Heart left ventricle (tissue), 16 donors: Measurements from ENCODE around the gene GLE1. TPM values are rescaled to one million over a fixed set of nuclear protein-coding genes. Genes with fewer than 3 reads are reported as not detected.
A peak's percentile ranks its signal among the peaks of the same experiment; 100 is the strongest.

Source experiments
- ATAC-seq, 4 donors: fragments of 200-7000 bp; cut with Tn5 transposase; one replicate each; pipeline ENCODE4 v1.9.1; 2020 to 2022; ENCODE audit warnings: moderate library complexity in 4 of 4, mild to moderate bottlenecking in 3 of 4, moderate number of reproducible peaks in 1 of 4
- DNase-seq, 5 donors: peaks; one replicate each; pipeline ENCODE4 v3.0.0-alpha.2; 2020
- H3K27ac ChIP-seq, 12 donors: fragments of 200-600 bp; sonication (generic) in 4 of 12; one replicate each; pipeline versions ENCODE4 v1.5.0 to v1.8.0; 2016 to 2022; ENCODE audit warnings: mild to moderate bottlenecking in 2 of 12
- H3K27me3 ChIP-seq, 9 donors: fragments of 200-600 bp; sonication (generic) in 2 of 9; one replicate each; pipeline versions ENCODE4 v1.5.1 to v1.8.0; 2016 to 2022; ENCODE audit warnings: mild to moderate bottlenecking in 3 of 9
- H3K36me3 ChIP-seq, 9 donors: fragments of 200-600 bp; sonication (generic) in 2 of 9; one replicate each; pipeline versions ENCODE4 v1.5.0 to v1.8.0; 2018 to 2022; ENCODE audit warnings: mild to moderate bottlenecking in 2 of 9
- H3K4me1 ChIP-seq, 12 donors: fragments of 200-600 bp; sonication (generic) in 4 of 12; one replicate each; pipeline versions ENCODE4 v1.5.0 to v1.8.0; 2016 to 2022; ENCODE audit warnings: mild to moderate bottlenecking in 3 of 12
- H3K4me3 ChIP-seq, 12 donors: fragments of 200-600 bp; sonication (generic) in 4 of 12; one replicate each; pipeline versions ENCODE4 v1.5.0 to v1.8.0; 2017 to 2022; ENCODE audit warnings: mild to moderate bottlenecking in 9 of 12, moderate library complexity in 4 of 12
- H3K9me3 ChIP-seq, 12 donors: fragments of 200-600 bp; sonication (generic) in 4 of 12; one replicate each; pipeline versions ENCODE4 v1.5.0 to v1.8.0; 2016 to 2022; ENCODE audit warnings: mild to moderate bottlenecking in 1 of 12
- CTCF ChIP-seq, 12 donors: fragments of 200-600 bp; sonication (generic) in 4 of 12; IDR thresholded peaks; one replicate each; pipeline versions ENCODE4 v1.5.0 to v1.8.0; 2018 to 2022; ENCODE audit warnings: antibody characterized with exemption in 12 of 12, mild to moderate bottlenecking in 5 of 12
- POLR2A ChIP-seq, 2 donors: fragments of 450-650 bp; IDR thresholded peaks; one replicate each; pipeline ENCODE4 v1.6.1; 2017; ENCODE audit warnings: antibody characterized with exemption in 2 of 2, mild to moderate bottlenecking in 2 of 2, moderate library complexity in 2 of 2
- WGBS, 4 donors: extraction: QIAGEN DNeasy Blood & Tissue Kit in 2 of 4; methylation state at CpG; one replicate each; pipeline versions ENCODE4 v1.1.5 to v1.1.7; 2013 to 2018; 5-methylcytosine and 5-hydroxymethylcytosine counted together
- intact Hi-C, 10 donors: fragments of 100-400 bp; cut with DNase I; formaldehyde crosslinking; loops; one replicate each; pipeline versions ENCODE4 v1.11.1 to v1.14.2; 2022
- polyA plus RNA-seq, 2 donors: library from polyadenylated mRNA; stranded (reverse); fragments of 200-250 nt; gene quantifications; one replicate each; pipeline ENCODE4 v1.2.3, GENCODE V29; 2013
- total RNA-seq, 9 donors: library from RNA; depleted of rRNA in 2 of 9; stranded (reverse); fragments of >200 nt in 2 of 9; fragmentation: NEBNext Ultra II Directional in 3 of 9; extraction: Animal tissue kit (Norgen Biotek cat#: 25700) in 3 of 9; gene quantifications; one replicate each; pipeline versions ENCODE4 v1.1.0 to v1.2.4, GENCODE V29; 2016 to 2023
- donor health status: ischemic (EF 13 %, LVEDD 7.1; RV severe dilation, severe dysfunction).
- donor health status: healthy with polysubstance abuse.
- donor health status: DM: no; HTN: yes; CAD: no.
- donor health status: DM: no; HTN: no; CAD: no.
- donor health status: ischemic (EF 25% LVEDD 6.9; RV normal size, moderate dysfunction).
- donor health status: ischemic (EF 25% LVEDD 5.7; RV mildly dilated, moderate dysfunction).
- donor health status: healthy.
- donor health status: DM: yes; HTN: yes; CAD: no.
- donor health status: ischemic (EF 35%, LVEDD 5.7; RV mildly dilated, moderate dysfunction).
- donor health status: nonischemic (EF 11% LVEDD 7.7; RV severe dilation, severe dysfunction).
- donor health status: DM: yes; HTN: yes; CAD: no.
- donor health status: PGD.
- donor health status: ischemic (EF 29% LVEDD 5.4; RV normal size, mild dysfunction).
- donor health status: nonischemic (EF 23%, LVEDD 6.1; RV moderate dilation, normal function).

The GLE1 gene
- total and polyA plus RNA-seq, 11 donors, result 7.5 to 23.5 (median 19.9) TPM

- Histone ChIP-seq H3K36me3 (peaks cover 0 to 24% (median 5%) of the 10 kb centered on the region in 9 donors), H3K9me3 (no peaks in the 10 kb centered on the region), H3K27ac (peak overlapping the region; percentile 54 to 90 (median 79)), H3K27me3 (no peaks in the 10 kb centered on the region), H3K4me3 (peak overlapping the region in 9 of 12 donors; percentile 2 to 38 (median 6)), H3K4me1 (peaks cover 22 to 85% (median 74%) of the 10 kb centered on the region in 12 donors)
- peak; percentile 84 to 91 (median 88) for ATAC-seq
- DNase-seq, result peak; percentile 83 to 89 (median 87)
- 1 to 2% (median 1%) methylated on average over 12 of the region's 12 CpGs for WGBS, 4 donors
- TF ChIP-seq POLR2A (IDR thresholded peaks at IDR 0.05) (no peak), CTCF (IDR thresholded peaks at IDR 0.05) (no peak)
- intact Hi-C loops, result no loop called here
Measured at GRCh38 chr9:128558431-128559310, 54.2 kb downstream of the GLE1 start.

- intact Hi-C loops, result no loop called here
- no peak for DNase-seq
Measured at GRCh38 chr9:128565578-128565977, 61.1 kb downstream of the GLE1 start.

GRCh38 chr9:128568470-128569078, 64.1 kb downstream of the GLE1 start:
- DNase-seq (no peak), ATAC-seq (no peak)
- TF ChIP-seq POLR2A (IDR thresholded peaks at IDR 0.05) (no peak), CTCF (IDR thresholded peaks at IDR 0.05) (no peak)
- no peak overlapping the region for H3K27ac ChIP-seq
- peaks cover 4 to 26% (median 13%) of the 10 kb centered on the region in 12 donors for H3K4me1 ChIP-seq
- H3K27me3 ChIP-seq, result no peaks in the 10 kb centered on the region
- 63 to 83% (median 71%) methylated on average over 8 of the region's 8 CpGs for WGBS, 4 donors
- H3K36me3 ChIP-seq, result peaks cover 0 to 91% (median 76%) of the 10 kb centered on the region in 9 donors
- intact Hi-C loops, result no loop called here
- H3K4me3 ChIP-seq, result no peak overlapping the region
- no peaks in the 10 kb centered on the region for H3K9me3 ChIP-seq

More at GRCh38 chr9:128565578-128565977, 61.1 kb downstream of the GLE1 start:
- Histone ChIP-seq H3K27ac (peak overlapping the region in 10 of 12 donors; percentile 14 to 68 (median 54)), H3K27me3 (no peaks in the 10 kb centered on the region), H3K9me3 (no peaks in the 10 kb centered on the region), H3K36me3 (peaks cover 0 to 78% (median 51%) of the 10 kb centered on the region in 9 donors), H3K4me3 (no peak overlapping the region), H3K4me1 (peaks cover 4 to 39% (median 22%) of the 10 kb centered on the region in 12 donors)
- TF ChIP-seq POLR2A (IDR thresholded peaks at IDR 0.05), result no peak
- no peak for TF ChIP-seq CTCF (IDR thresholded peaks at IDR 0.05)
- peak in 2 of 4 donors; percentile 23 to 66 for ATAC-seq
- WGBS, 4 donors, result 59 to 67% (median 66%) methylated on average over 4 of the region's 4 CpGs

GRCh38 chr9:128575469-128575868, 71.0 kb downstream of the GLE1 start:
- ATAC-seq (peak; percentile 47 to 92 (median 80)), DNase-seq (peak in 1 of 5 donors; percentile 44)
- peak overlapping the region in 7 of 12 donors; percentile 6 to 60 (median 31) for H3K27ac ChIP-seq
- intact Hi-C loops, result loop anchor here in 2 of 10 donors (5.0 kb wide), 2 partner anchors 37 to 47 kb away; no protein-coding TSS in a partner anchor
- H3K4me1 ChIP-seq, result peaks cover 0 to 24% (median 13%) of the 10 kb centered on the region in 12 donors
- TF ChIP-seq POLR2A (IDR thresholded peaks at IDR 0.05) (no peak), CTCF (IDR thresholded peaks at IDR 0.05) (no peak)
- no peaks in the 10 kb centered on the region for H3K27me3 ChIP-seq
- no peaks in the 10 kb centered on the region for H3K9me3 ChIP-seq
- no peak overlapping the region for H3K4me3 ChIP-seq
- WGBS, 4 donors, result 35 to 51% (median 42%) methylated on average over 3 to 4 of the region's 4 CpGs
- H3K36me3 ChIP-seq, result peaks cover 5 to 100% (median 99%) of the 10 kb centered on the region in 9 donors
